GM12878 (cell line): ENCODE results near the gene CALR.

Experiments used
- BHLHE40 ChIP-seq, 2 experiments: fragments of 450-650 bp in 1 of 2; IDR thresholded peaks; 2 replicates each; pipeline ENCODE4 v1.6.1; 2011 to 2017; ENCODE audit warnings: low read depth in 2 of 2, borderline replicate concordance in 1 of 2, improper control_type of control experiment in 1 of 2, low read length in 1 of 2, mild to moderate bottlenecking in 1 of 2
- BRCA1 ChIP-seq: IDR thresholded peaks from 2 replicates; pipeline ENCODE4 v1.6.1; 2011; ENCODE audit warnings: low read depth, low read length, improper control_type of control experiment
- MEF2A ChIP-seq: IDR thresholded peaks from 2 replicates; pipeline ENCODE4 v1.6.1; 2011; ENCODE audit warnings: low read depth, mild to moderate bottlenecking, low read length, moderate library complexity; ENCODE audit not compliant: insufficient read depth
- PAX5 ChIP-seq: IDR thresholded peaks from 2 replicates; pipeline ENCODE4 v1.6.1; 2011; ENCODE audit warnings: low read depth, low read length, borderline replicate concordance
- POLR2AphosphoS5 ChIP-seq: IDR thresholded peaks from 2 replicates; pipeline ENCODE4 v1.6.1; 2011; ENCODE audit warnings: mild to moderate bottlenecking, low read length, inconsistent platforms
- TF ChIP-seq, protein P1 (sequence below): fragments of 450-650 bp; IDR thresholded peaks from 2 replicates; pipeline ENCODE4 v1.6.1; 2014; ENCODE audit warnings: mild to moderate bottlenecking
- TF ChIP-seq, protein P2 (sequence below): IDR thresholded peaks from 2 replicates; pipeline ENCODE4 v1.6.1; 2012; ENCODE audit warnings: low read length, inconsistent platforms

DNA sequence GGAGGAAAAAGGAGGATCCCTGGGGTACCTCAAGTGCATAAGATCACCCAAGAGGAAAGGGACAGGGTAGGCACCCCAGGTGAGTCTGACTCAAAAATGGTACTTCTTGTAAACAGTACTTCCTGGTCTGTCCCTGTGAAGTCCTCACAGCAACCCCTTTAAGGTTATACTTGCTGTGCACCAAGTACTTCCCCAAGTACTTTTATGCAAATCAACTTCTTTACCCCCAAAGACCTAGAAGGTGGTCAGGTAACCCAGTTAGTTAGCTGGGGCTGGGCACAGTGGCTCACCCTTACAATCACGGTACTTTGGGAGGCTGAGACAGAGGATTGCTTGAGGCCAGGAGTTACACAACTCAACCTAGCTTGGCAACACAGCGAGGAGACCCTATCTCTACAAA is 2.5 kb downstream of the CALR start:
- TF ChIP-seq, protein P1, sequence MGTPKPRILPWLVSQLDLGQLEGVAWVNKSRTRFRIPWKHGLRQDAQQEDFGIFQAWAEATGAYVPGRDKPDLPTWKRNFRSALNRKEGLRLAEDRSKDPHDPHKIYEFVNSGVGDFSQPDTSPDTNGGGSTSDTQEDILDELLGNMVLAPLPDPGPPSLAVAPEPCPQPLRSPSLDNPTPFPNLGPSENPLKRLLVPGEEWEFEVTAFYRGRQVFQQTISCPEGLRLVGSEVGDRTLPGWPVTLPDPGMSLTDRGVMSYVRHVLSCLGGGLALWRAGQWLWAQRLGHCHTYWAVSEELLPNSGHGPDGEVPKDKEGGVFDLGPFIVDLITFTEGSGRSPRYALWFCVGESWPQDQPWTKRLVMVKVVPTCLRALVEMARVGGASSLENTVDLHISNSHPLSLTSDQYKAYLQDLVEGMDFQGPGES = no peak
- TF ChIP-seq, protein P2, sequence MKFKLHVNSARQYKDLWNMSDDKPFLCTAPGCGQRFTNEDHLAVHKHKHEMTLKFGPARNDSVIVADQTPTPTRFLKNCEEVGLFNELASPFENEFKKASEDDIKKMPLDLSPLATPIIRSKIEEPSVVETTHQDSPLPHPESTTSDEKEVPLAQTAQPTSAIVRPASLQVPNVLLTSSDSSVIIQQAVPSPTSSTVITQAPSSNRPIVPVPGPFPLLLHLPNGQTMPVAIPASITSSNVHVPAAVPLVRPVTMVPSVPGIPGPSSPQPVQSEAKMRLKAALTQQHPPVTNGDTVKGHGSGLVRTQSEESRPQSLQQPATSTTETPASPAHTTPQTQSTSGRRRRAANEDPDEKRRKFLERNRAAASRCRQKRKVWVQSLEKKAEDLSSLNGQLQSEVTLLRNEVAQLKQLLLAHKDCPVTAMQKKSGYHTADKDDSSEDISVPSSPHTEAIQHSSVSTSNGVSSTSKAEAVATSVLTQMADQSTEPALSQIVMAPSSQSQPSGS = no peak
- TF ChIP-seq BHLHE40 (IDR thresholded peaks at IDR 0.05; ENCODE audit: borderline replicate concordance in 1 of 2, low read depth in 2 of 2, low read length in 1 of 2) = no peak
- no peak for TF ChIP-seq BRCA1
- TF ChIP-seq MEF2A = no peak
- TF ChIP-seq PAX5 = no peak
- TF ChIP-seq POLR2AphosphoS5 = peak; percentile 32; the same call in 1 of the 2 replicates
